HG02623 (cell line): ENCODE measurements around the gene ADAP2.
"Not testable (repeated sequence)": the region's sequence is repeated elsewhere in the genome, so short reads cannot be mapped to it uniquely, and the experiment has no call there.

Source experiments
- ATAC-seq: cut with Tn5 transposase; IDR thresholded peaks from one replicate; pipeline ENCODE4 v1.9.1; 2021; ENCODE audit warnings: moderate library complexity; ENCODE audit not compliant: unreplicated experiment

Gene ADAP2

GRCh38 chr17:30921544-30922196 lies at the start of gene ADAP2:
Gene ADAP2, plus strand, starts transcription at chr17:30921945. Its CDS starts 70 bp downstream, at chr17:30922015.
- no peak for ATAC-seq

GRCh38 chr17:30886187-30886586 lies 35.6 kb upstream of the ADAP2 start:
- no peak for ATAC-seq

GRCh38 chr17:30894236-30894635 lies 27.5 kb upstream of the ADAP2 start:
- ATAC-seq: no peak

GRCh38 chr17:30897311-30897710 lies 24.4 kb upstream of the ADAP2 start:
- ATAC-seq: no peak

- no peak for ATAC-seq
Measured at GRCh38 chr17:30905742-30906100, 16.0 kb upstream of the ADAP2 start.

- ATAC-seq: peak; percentile 74
Measured at GRCh38 chr17:30906101-30906911, 15.4 kb upstream of the ADAP2 start, which contains the start of gene TEFM. Gene TEFM, minus strand, starts transcription at chr17:30906238. Its CDS starts 40 bp downstream, at chr17:30906198.

GRCh38 chr17:30908717-30909420 lies 12.9 kb upstream of the ADAP2 start:
- ATAC-seq: no peak

GRCh38 chr17:30910151-30910550 lies 11.6 kb upstream of the ADAP2 start:
- ATAC-seq: not testable (repeated sequence)

GRCh38 chr17:30913955-30914354 lies 7.8 kb upstream of the ADAP2 start:
- no peak for ATAC-seq

- no peak for ATAC-seq
Measured at GRCh38 chr17:30915833-30916611, 5.7 kb upstream of the ADAP2 start.

- ATAC-seq: no peak
Measured at GRCh38 chr17:30917050-30917449, 4.7 kb upstream of the ADAP2 start.

GRCh38 chr17:30920282-30920681 lies 1.5 kb upstream of the ADAP2 start:
- no peak for ATAC-seq

GRCh38 chr17:30920683-30921543 lies 832 bp upstream of the ADAP2 start:
- no peak for ATAC-seq

GRCh38 chr17:30922235-30923030 lies 688 bp downstream of the ADAP2 start:
- ATAC-seq: no peak

- no peak for ATAC-seq
Measured at GRCh38 chr17:30924341-30924740, 2.6 kb downstream of the ADAP2 start.

- no peak for ATAC-seq
Measured at GRCh38 chr17:30926516-30926915, 4.8 kb downstream of the ADAP2 start.

- no peak for ATAC-seq
Measured at GRCh38 chr17:30927756-30928155, 6.0 kb downstream of the ADAP2 start.

- no peak for ATAC-seq
Measured at GRCh38 chr17:30928584-30928983, 6.8 kb downstream of the ADAP2 start.

- ATAC-seq: no peak
Measured at GRCh38 chr17:30929081-30929633, 7.4 kb downstream of the ADAP2 start.
